Measurements from ENCODE around the gene SRC. TPM values are rescaled to one million over a fixed set of nuclear protein-coding genes. Genes with fewer than 3 reads are reported as not detected.

The SRC gene
- total and polyA plus RNA-seq, 2 experiments from 2014 or later, result 8.0 to 25.9 TPM

DNA sequence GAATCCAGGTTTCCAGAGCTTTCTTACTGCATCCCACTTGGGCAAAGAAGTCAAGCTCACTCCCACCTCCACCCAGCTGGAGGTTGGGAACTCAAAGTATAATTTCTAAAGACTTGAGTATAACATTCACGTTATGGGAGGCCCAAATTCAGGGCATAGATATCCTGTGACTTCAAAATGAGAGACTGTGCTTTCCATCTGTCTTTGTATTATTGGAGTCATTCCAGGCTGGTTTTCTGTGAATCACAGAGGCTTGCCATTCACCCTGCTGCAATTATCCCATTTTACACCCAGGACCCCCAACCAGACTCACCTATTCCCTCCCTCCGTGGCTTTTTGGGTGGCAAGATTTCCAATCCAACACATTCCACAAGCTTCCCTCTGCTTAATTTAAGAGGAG lies 19.3 kb upstream of the SRC start:
- Histone ChIP-seq H3K27me3 (ENCODE audit: insufficient read depth) (no peaks in the 10 kb centered on the region), H3K9me2 (ENCODE audit: insufficient read depth) (0 out of 2 replicates have a peak, but pooled peaks cover 4% of the 10 kb centered on the region), H3K27ac (ENCODE audit: low read depth) (no peak overlapping the region), H3K4me3 (no peak overlapping the region), H4K20me1 (replicated peaks; ENCODE audit: insufficient read depth) (no peaks in the 10 kb centered on the region), H3K4me2 (no peak overlapping the region), H3K36me3 (ENCODE audit: insufficient read depth) (no peaks in the 10 kb centered on the region), H3F3A (replicated peaks; ENCODE audit: low read depth) (no peaks in the 10 kb centered on the region), H2AFZ (no peak overlapping the region), H3K79me2 (replicated peaks; ENCODE audit: insufficient read depth) (no peaks in the 10 kb centered on the region), H3K4me1 (ENCODE audit: insufficient read depth) (no peaks in the 10 kb centered on the region)
- ATAC-seq (no peak), DNase-seq (ENCODE audit: low spot score) (no peak)
- H3K4me1 Mint-ChIP-seq, result peaks cover 4% of the 10 kb centered on the region; the same call in 1 of the 3 replicates
- H3K9me3 Mint-ChIP-seq, result no peaks in the 10 kb centered on the region; the same call in 2 of the 3 replicates
- H3K27ac Mint-ChIP-seq, result no peak overlapping the region
- H3K27me3 Mint-ChIP-seq (ENCODE audit: insufficient read depth, low read depth, poor library complexity), result peaks cover 8% of the 10 kb centered on the region
- no peaks in the 10 kb centered on the region for H3K36me3 Mint-ChIP-seq (ENCODE audit: low read depth)
- no peak overlapping the region for H3K4me3 Mint-ChIP-seq
- no peak for TF ChIP-seq STAT1 (IDR thresholded peaks at IDR 0.05; ENCODE audit: unreplicated experiment)
- TF ChIP-seq POLR2AphosphoS5 (IDR thresholded peaks at IDR 0.05; ENCODE audit: low read depth), result no peak
- TF ChIP-seq, protein P1, sequence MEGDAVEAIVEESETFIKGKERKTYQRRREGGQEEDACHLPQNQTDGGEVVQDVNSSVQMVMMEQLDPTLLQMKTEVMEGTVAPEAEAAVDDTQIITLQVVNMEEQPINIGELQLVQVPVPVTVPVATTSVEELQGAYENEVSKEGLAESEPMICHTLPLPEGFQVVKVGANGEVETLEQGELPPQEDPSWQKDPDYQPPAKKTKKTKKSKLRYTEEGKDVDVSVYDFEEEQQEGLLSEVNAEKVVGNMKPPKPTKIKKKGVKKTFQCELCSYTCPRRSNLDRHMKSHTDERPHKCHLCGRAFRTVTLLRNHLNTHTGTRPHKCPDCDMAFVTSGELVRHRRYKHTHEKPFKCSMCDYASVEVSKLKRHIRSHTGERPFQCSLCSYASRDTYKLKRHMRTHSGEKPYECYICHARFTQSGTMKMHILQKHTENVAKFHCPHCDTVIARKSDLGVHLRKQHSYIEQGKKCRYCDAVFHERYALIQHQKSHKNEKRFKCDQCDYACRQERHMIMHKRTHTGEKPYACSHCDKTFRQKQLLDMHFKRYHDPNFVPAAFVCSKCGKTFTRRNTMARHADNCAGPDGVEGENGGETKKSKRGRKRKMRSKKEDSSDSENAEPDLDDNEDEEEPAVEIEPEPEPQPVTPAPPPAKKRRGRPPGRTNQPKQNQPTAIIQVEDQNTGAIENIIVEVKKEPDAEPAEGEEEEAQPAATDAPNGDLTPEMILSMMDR (conservative IDR thresholded peaks at IDR 0.05; ENCODE audit: low read depth in 2 of 2), result no peak
- TF ChIP-seq NANOG (IDR thresholded peaks at IDR 0.05; ENCODE audit: borderline replicate concordance), result no peak
- TF ChIP-seq ZNF331 (CRISPR knock-in tag; IDR thresholded peaks at IDR 0.05; ENCODE audit: low read depth), result no peak
- TF ChIP-seq JUNB (IDR thresholded peaks at IDR 0.05; ENCODE audit: unreplicated experiment), result no peak
- no peak for TF ChIP-seq CREB1 (CRISPR knock-in tag; IDR thresholded peaks at IDR 0.05; ENCODE audit: low read depth)
- TF ChIP-seq, protein P2, sequence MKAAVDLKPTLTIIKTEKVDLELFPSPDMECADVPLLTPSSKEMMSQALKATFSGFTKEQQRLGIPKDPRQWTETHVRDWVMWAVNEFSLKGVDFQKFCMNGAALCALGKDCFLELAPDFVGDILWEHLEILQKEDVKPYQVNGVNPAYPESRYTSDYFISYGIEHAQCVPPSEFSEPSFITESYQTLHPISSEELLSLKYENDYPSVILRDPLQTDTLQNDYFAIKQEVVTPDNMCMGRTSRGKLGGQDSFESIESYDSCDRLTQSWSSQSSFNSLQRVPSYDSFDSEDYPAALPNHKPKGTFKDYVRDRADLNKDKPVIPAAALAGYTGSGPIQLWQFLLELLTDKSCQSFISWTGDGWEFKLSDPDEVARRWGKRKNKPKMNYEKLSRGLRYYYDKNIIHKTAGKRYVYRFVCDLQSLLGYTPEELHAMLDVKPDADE (IDR thresholded peaks at IDR 0.05), result no peak
- TF ChIP-seq, protein P3, sequence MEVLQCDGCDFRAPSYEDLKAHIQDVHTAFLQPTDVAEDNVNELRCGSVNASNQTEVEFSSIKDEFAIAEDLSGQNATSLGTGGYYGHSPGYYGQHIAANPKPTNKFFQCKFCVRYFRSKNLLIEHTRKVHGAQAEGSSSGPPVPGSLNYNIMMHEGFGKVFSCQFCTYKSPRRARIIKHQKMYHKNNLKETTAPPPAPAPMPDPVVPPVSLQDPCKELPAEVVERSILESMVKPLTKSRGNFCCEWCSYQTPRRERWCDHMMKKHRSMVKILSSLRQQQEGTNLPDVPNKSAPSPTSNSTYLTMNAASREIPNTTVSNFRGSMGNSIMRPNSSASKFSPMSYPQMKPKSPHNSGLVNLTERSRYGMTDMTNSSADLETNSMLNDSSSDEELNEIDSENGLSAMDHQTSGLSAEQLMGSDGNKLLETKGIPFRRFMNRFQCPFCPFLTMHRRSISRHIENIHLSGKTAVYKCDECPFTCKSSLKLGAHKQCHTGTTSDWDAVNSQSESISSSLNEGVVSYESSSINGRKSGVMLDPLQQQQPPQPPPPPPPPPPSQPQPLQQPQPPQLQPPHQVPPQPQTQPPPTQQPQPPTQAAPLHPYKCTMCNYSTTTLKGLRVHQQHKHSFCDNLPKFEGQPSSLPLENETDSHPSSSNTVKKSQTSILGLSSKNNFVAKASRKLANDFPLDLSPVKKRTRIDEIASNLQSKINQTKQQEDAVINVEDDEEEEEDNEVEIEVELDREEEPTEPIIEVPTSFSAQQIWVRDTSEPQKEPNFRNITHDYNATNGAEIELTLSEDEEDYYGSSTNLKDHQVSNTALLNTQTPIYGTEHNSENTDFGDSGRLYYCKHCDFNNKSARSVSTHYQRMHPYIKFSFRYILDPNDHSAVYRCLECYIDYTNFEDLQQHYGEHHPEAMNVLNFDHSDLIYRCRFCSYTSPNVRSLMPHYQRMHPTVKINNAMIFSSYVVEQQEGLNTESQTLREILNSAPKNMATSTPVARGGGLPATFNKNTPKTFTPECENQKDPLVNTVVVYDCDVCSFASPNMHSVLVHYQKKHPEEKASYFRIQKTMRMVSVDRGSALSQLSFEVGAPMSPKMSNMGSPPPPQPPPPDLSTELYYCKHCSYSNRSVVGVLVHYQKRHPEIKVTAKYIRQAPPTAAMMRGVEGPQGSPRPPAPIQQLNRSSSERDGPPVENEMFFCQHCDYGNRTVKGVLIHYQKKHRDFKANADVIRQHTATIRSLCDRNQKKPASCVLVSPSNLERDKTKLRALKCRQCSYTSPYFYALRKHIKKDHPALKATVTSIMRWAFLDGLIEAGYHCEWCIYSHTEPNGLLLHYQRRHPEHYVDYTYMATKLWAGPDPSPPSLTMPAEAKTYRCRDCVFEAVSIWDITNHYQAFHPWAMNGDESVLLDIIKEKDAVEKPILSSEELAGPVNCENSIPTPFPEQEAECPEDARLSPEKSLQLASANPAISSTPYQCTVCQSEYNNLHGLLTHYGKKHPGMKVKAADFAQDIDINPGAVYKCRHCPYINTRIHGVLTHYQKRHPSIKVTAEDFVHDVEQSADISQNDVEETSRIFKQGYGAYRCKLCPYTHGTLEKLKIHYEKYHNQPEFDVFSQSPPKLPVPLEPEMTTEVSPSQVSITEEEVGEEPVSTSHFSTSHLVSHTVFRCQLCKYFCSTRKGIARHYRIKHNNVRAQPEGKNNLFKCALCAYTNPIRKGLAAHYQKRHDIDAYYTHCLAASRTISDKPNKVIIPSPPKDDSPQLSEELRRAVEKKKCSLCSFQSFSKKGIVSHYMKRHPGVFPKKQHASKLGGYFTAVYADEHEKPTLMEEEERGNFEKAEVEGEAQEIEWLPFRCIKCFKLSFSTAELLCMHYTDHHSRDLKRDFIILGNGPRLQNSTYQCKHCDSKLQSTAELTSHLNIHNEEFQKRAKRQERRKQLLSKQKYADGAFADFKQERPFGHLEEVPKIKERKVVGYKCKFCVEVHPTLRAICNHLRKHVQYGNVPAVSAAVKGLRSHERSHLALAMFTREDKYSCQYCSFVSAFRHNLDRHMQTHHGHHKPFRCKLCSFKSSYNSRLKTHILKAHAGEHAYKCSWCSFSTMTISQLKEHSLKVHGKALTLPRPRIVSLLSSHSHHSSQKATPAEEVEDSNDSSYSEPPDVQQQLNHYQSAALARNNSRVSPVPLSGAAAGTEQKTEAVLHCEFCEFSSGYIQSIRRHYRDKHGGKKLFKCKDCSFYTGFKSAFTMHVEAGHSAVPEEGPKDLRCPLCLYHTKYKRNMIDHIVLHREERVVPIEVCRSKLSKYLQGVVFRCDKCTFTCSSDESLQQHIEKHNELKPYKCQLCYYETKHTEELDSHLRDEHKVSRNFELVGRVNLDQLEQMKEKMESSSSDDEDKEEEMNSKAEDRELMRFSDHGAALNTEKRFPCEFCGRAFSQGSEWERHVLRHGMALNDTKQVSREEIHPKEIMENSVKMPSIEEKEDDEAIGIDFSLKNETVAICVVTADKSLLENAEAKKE (CRISPR knock-in tag; IDR thresholded peaks at IDR 0.05), result no peak
- TF ChIP-seq EZH2 (IDR thresholded peaks at IDR 0.05; ENCODE audit: low read depth, unreplicated experiment), result no peak
- TF ChIP-seq, protein P4, sequence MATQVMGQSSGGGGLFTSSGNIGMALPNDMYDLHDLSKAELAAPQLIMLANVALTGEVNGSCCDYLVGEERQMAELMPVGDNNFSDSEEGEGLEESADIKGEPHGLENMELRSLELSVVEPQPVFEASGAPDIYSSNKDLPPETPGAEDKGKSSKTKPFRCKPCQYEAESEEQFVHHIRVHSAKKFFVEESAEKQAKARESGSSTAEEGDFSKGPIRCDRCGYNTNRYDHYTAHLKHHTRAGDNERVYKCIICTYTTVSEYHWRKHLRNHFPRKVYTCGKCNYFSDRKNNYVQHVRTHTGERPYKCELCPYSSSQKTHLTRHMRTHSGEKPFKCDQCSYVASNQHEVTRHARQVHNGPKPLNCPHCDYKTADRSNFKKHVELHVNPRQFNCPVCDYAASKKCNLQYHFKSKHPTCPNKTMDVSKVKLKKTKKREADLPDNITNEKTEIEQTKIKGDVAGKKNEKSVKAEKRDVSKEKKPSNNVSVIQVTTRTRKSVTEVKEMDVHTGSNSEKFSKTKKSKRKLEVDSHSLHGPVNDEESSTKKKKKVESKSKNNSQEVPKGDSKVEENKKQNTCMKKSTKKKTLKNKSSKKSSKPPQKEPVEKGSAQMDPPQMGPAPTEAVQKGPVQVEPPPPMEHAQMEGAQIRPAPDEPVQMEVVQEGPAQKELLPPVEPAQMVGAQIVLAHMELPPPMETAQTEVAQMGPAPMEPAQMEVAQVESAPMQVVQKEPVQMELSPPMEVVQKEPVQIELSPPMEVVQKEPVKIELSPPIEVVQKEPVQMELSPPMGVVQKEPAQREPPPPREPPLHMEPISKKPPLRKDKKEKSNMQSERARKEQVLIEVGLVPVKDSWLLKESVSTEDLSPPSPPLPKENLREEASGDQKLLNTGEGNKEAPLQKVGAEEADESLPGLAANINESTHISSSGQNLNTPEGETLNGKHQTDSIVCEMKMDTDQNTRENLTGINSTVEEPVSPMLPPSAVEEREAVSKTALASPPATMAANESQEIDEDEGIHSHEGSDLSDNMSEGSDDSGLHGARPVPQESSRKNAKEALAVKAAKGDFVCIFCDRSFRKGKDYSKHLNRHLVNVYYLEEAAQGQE (IDR thresholded peaks at IDR 0.05; ENCODE audit: unreplicated experiment), result no peak
- TF ChIP-seq ZNF114 (CRISPR knock-in tag; IDR thresholded peaks at IDR 0.05), result no peak
- no peak for TF ChIP-seq EZH2phosphoT487 (IDR thresholded peaks at IDR 0.05; ENCODE audit: unreplicated experiment)
